ENCODE data around the gene FAM3D.

Gene FAM3D

GRCh38 chr3:58630076-58630709 is 36.4 kb downstream of the FAM3D start:
- Histone ChIP-seq H3K9me3 (ENCODE audit: control insufficient read depth, low read length) (no peaks in the 10 kb centered on the region), H3K27me3 (ENCODE audit: control insufficient read depth, insufficient read depth, low read length, poor library complexity, severe bottlenecking) (peaks cover 7% of the 10 kb centered on the region), H3K36me3 (ENCODE audit: control insufficient read depth, insufficient read depth, low read length) (no peaks in the 10 kb centered on the region), H3K27ac (ENCODE audit: insufficient read depth, low read depth, low read length, poor library complexity, severe bottlenecking) (no peak overlapping the region), H3K4me1 (ENCODE audit: control insufficient read depth, insufficient read depth, low read length) (peaks cover 14% of the 10 kb centered on the region), H3K4me3 (ENCODE audit: insufficient read depth, low read depth, low read length) (no peak overlapping the region)
- 28 to 31% methylated on average over 8 to 9 of the region's 9 CpGs for WGBS, 2 experiments

GRCh38 chr3:58629629-58630028 is 36.9 kb downstream of the FAM3D start:
- no peaks in the 10 kb centered on the region for H3K9me3 ChIP-seq (ENCODE audit: control insufficient read depth, low read length)
- WGBS, 2 experiments: 96 to 97% methylated on average over 2 of the region's 2 CpGs

GRCh38 chr3:58628823-58629562 is 37.6 kb downstream of the FAM3D start:
- H3K27ac ChIP-seq (ENCODE audit: insufficient read depth, low read depth, low read length, poor library complexity, severe bottlenecking): no peak overlapping the region
- peaks cover 15% of the 10 kb centered on the region for H3K4me1 ChIP-seq (ENCODE audit: control insufficient read depth, insufficient read depth, low read length)
- H3K9me3 ChIP-seq (ENCODE audit: control insufficient read depth, low read length): no peaks in the 10 kb centered on the region
- WGBS, 2 experiments: 85 to 86% methylated on average over 10 to 13 of the region's 13 CpGs
- no peak overlapping the region for H3K4me3 ChIP-seq (ENCODE audit: insufficient read depth, low read depth, low read length)
- no peaks in the 10 kb centered on the region for H3K27me3 ChIP-seq (ENCODE audit: control insufficient read depth, insufficient read depth, low read length, poor library complexity, severe bottlenecking)
- H3K36me3 ChIP-seq (ENCODE audit: control insufficient read depth, insufficient read depth, low read length): no peaks in the 10 kb centered on the region

More at GRCh38 chr3:58629629-58630028, 36.9 kb downstream of the FAM3D start:
- H3K36me3 ChIP-seq (ENCODE audit: control insufficient read depth, insufficient read depth, low read length): no peaks in the 10 kb centered on the region
- H3K27me3 ChIP-seq (ENCODE audit: control insufficient read depth, insufficient read depth, low read length, poor library complexity, severe bottlenecking): peaks cover 5% of the 10 kb centered on the region
- H3K4me1 ChIP-seq (ENCODE audit: control insufficient read depth, insufficient read depth, low read length): peaks cover 15% of the 10 kb centered on the region
- H3K27ac ChIP-seq (ENCODE audit: insufficient read depth, low read depth, low read length, poor library complexity, severe bottlenecking): no peak overlapping the region
- H3K4me3 ChIP-seq (ENCODE audit: insufficient read depth, low read depth, low read length): no peak overlapping the region

- H3K4me3 ChIP-seq (ENCODE audit: insufficient read depth, low read depth, low read length): no peak overlapping the region
- no peak overlapping the region for H3K27ac ChIP-seq (ENCODE audit: insufficient read depth, low read depth, low read length, poor library complexity, severe bottlenecking)
- H3K36me3 ChIP-seq (ENCODE audit: control insufficient read depth, insufficient read depth, low read length): no peaks in the 10 kb centered on the region
Observed at GRCh38 chr3:58627941-58628340, 38.6 kb downstream of the FAM3D start.

GRCh38 chr3:58627570-58627885 is 39.0 kb downstream of the FAM3D start:
- no peaks in the 10 kb centered on the region for H3K9me3 ChIP-seq (ENCODE audit: control insufficient read depth, low read length)
- 90 to 93% methylated on average over 3 of the region's 3 CpGs for WGBS, 2 experiments
- no peaks in the 10 kb centered on the region for H3K36me3 ChIP-seq (ENCODE audit: control insufficient read depth, insufficient read depth, low read length)

More at GRCh38 chr3:58627941-58628340, 38.6 kb downstream of the FAM3D start:
- H3K27me3 ChIP-seq (ENCODE audit: control insufficient read depth, insufficient read depth, low read length, poor library complexity, severe bottlenecking): no peaks in the 10 kb centered on the region
- peaks cover 15% of the 10 kb centered on the region for H3K4me1 ChIP-seq (ENCODE audit: control insufficient read depth, insufficient read depth, low read length)
- WGBS, 2 experiments: 79 to 87% methylated on average over 6 of the region's 6 CpGs
- no peaks in the 10 kb centered on the region for H3K9me3 ChIP-seq (ENCODE audit: control insufficient read depth, low read length)

GRCh38 chr3:58626841-58627569 is 39.6 kb downstream of the FAM3D start:
- no peaks in the 10 kb centered on the region for H3K36me3 ChIP-seq (ENCODE audit: control insufficient read depth, insufficient read depth, low read length)
- WGBS, 2 experiments: 85 to 88% methylated on average over 24 of the region's 24 CpGs
- H3K27me3 ChIP-seq (ENCODE audit: control insufficient read depth, insufficient read depth, low read length, poor library complexity, severe bottlenecking): no peaks in the 10 kb centered on the region
- H3K9me3 ChIP-seq (ENCODE audit: control insufficient read depth, low read length): no peaks in the 10 kb centered on the region
- H3K27ac ChIP-seq (ENCODE audit: insufficient read depth, low read depth, low read length, poor library complexity, severe bottlenecking): no peak overlapping the region
- H3K4me3 ChIP-seq (ENCODE audit: insufficient read depth, low read depth, low read length): no peak overlapping the region
- H3K4me1 ChIP-seq (ENCODE audit: control insufficient read depth, insufficient read depth, low read length): peaks cover 15% of the 10 kb centered on the region

More at GRCh38 chr3:58627570-58627885, 39.0 kb downstream of the FAM3D start:
- Histone ChIP-seq H3K27ac (ENCODE audit: insufficient read depth, low read depth, low read length, poor library complexity, severe bottlenecking) (no peak overlapping the region), H3K27me3 (ENCODE audit: control insufficient read depth, insufficient read depth, low read length, poor library complexity, severe bottlenecking) (no peaks in the 10 kb centered on the region), H3K4me1 (ENCODE audit: control insufficient read depth, insufficient read depth, low read length) (peaks cover 15% of the 10 kb centered on the region), H3K4me3 (ENCODE audit: insufficient read depth, low read depth, low read length) (no peak overlapping the region)

- Histone ChIP-seq H3K27me3 (ENCODE audit: control insufficient read depth, insufficient read depth, low read length, poor library complexity, severe bottlenecking) (no peaks in the 10 kb centered on the region), H3K27ac (ENCODE audit: insufficient read depth, low read depth, low read length, poor library complexity, severe bottlenecking) (no peak overlapping the region), H3K9me3 (ENCODE audit: control insufficient read depth, low read length) (no peaks in the 10 kb centered on the region), H3K4me3 (ENCODE audit: insufficient read depth, low read depth, low read length) (no peak overlapping the region), H3K4me1 (ENCODE audit: control insufficient read depth, insufficient read depth, low read length) (peaks cover 19% of the 10 kb centered on the region), H3K36me3 (ENCODE audit: control insufficient read depth, insufficient read depth, low read length) (no peaks in the 10 kb centered on the region)
- 87 to 90% methylated on average over 9 of the region's 9 CpGs for WGBS, 2 experiments
Observed at GRCh38 chr3:58625196-58625824, 41.3 kb downstream of the FAM3D start.

- Histone ChIP-seq H3K36me3 (ENCODE audit: control insufficient read depth, insufficient read depth, low read length) (no peaks in the 10 kb centered on the region), H3K27me3 (ENCODE audit: control insufficient read depth, insufficient read depth, low read length, poor library complexity, severe bottlenecking) (no peaks in the 10 kb centered on the region), H3K9me3 (ENCODE audit: control insufficient read depth, low read length) (no peaks in the 10 kb centered on the region), H3K4me1 (ENCODE audit: control insufficient read depth, insufficient read depth, low read length) (peaks cover 19% of the 10 kb centered on the region), H3K4me3 (ENCODE audit: insufficient read depth, low read depth, low read length) (no peak overlapping the region), H3K27ac (ENCODE audit: insufficient read depth, low read depth, low read length, poor library complexity, severe bottlenecking) (no peak overlapping the region)
- 79% methylated on average over 3 of the region's 3 CpGs for WGBS, 2 experiments
Observed at GRCh38 chr3:58624550-58624949, 42.0 kb downstream of the FAM3D start.

GRCh38 chr3:58623961-58624360 is 42.6 kb downstream of the FAM3D start:
- H3K36me3 ChIP-seq (ENCODE audit: control insufficient read depth, insufficient read depth, low read length): no peaks in the 10 kb centered on the region
- no peaks in the 10 kb centered on the region for H3K9me3 ChIP-seq (ENCODE audit: control insufficient read depth, low read length)
- H3K4me1 ChIP-seq (ENCODE audit: control insufficient read depth, insufficient read depth, low read length): peaks cover 19% of the 10 kb centered on the region
- H3K27ac ChIP-seq (ENCODE audit: insufficient read depth, low read depth, low read length, poor library complexity, severe bottlenecking): no peak overlapping the region
- H3K27me3 ChIP-seq (ENCODE audit: control insufficient read depth, insufficient read depth, low read length, poor library complexity, severe bottlenecking): no peaks in the 10 kb centered on the region
- 88% methylated on average over 5 of the region's 5 CpGs for WGBS, 2 experiments
- H3K4me3 ChIP-seq (ENCODE audit: insufficient read depth, low read depth, low read length): no peak overlapping the region

- 73 to 77% methylated on average over 8 of the region's 8 CpGs for WGBS, 2 experiments
- H3K4me3 ChIP-seq (ENCODE audit: insufficient read depth, low read depth, low read length): no peak overlapping the region
- peaks cover 19% of the 10 kb centered on the region for H3K4me1 ChIP-seq (ENCODE audit: control insufficient read depth, insufficient read depth, low read length)
- no peaks in the 10 kb centered on the region for H3K27me3 ChIP-seq (ENCODE audit: control insufficient read depth, insufficient read depth, low read length, poor library complexity, severe bottlenecking)
- H3K27ac ChIP-seq (ENCODE audit: insufficient read depth, low read depth, low read length, poor library complexity, severe bottlenecking): no peak overlapping the region
- H3K9me3 ChIP-seq (ENCODE audit: control insufficient read depth, low read length): no peaks in the 10 kb centered on the region
- H3K36me3 ChIP-seq (ENCODE audit: control insufficient read depth, insufficient read depth, low read length): no peaks in the 10 kb centered on the region
Observed at GRCh38 chr3:58623478-58623877, 43.1 kb downstream of the FAM3D start.

All from ectodermal cell (in vitro differentiated cells).